NCI-H446 treated with DMSO at 0.1 percent for 48 hours (cell line): ENCODE measurements around the gene CELF2.

ENCODE experiments used
- DNase-seq: peaks from one replicate; lab custom pipeline; 2025; lab: John Stamatoyannopoulos, UW

Gene CELF2

GRCh38 chr10:11274452-11274851 is 256.8 kb downstream of the CELF2 start:
- DNase-seq: no peak

GRCh38 chr10:11275651-11276050 is 258.0 kb downstream of the CELF2 start:
- DNase-seq: no peak

GRCh38 chr10:11276449-11276990 is 258.8 kb downstream of the CELF2 start:
- no peak for DNase-seq

DNA sequence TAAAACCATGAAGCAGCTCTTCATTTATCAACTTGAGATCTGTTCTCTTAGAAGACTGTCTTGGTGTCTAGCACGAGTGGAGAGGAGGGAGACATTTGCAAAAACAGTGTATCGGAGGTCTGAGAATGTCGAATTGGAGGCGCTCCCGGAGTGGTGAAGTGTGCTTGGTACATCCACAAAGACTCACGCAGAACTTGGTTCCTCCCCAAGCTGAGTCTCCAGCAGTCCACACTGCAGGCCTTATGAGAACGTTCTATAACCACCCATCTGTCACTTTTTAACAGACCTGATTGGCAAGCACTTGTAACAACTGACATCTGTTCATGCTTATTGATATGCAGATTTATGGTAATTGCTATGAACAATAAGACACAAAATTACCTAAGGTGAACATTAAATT is 261.6 kb downstream of the CELF2 start:
- DNase-seq: peak; percentile 15

DNA sequence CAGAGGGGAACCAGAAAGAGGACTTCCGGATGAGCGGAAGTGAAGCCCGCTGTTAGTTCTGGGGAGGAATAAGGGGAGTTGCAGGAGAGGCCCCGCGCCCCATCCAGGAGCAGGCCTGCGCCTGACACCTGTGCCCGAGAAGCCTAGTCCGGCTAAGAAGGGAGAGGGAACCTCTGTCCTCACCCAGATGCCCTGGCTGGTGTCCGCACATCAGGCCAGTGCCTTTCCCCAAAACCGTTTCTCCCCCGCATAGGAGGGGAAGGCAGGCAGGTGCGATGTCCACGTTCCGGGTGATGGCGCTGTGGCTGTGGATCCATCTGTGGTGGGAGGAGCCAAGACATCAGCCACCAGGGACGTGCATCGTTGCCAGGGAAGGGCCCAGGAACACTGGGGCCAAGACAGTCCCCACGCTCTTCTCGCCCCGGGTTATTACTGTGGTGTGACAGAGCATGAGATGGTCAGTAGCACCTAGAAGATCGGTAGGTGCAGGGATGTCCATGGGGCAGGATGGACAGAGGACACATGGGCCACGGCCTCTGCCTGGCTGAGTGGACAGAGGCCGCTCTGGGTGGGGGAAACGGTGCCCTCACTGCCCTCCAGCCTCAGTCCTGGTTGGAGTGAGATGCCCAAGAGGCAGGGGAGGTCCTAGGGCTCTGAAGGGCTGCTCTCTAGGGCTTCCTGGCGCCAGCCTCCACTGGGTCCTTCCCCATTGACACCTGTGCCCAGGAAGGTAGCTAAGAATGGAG is 262.7 kb downstream of the CELF2 start:
- no peak for DNase-seq

DNA sequence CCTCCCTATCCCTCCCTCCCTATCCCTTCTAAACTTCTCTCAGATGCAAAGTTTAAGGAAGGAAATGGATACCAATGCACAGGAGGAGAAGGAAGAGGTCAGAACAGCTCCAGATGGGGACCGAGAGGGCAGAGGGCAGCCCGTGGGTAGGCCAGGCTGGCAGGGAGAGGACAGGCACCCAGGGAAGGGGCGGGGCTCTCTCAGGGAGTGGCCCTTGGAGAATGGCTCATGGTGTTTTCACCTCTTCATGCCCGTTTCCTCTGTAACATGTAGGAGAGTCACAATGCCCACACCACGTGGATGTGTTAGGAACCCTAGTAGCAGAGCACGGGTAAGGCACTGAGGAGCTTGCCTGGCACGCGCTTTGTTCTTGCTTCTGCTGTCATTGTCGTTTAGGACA is 264.5 kb downstream of the CELF2 start:
- no peak for DNase-seq

DNA sequence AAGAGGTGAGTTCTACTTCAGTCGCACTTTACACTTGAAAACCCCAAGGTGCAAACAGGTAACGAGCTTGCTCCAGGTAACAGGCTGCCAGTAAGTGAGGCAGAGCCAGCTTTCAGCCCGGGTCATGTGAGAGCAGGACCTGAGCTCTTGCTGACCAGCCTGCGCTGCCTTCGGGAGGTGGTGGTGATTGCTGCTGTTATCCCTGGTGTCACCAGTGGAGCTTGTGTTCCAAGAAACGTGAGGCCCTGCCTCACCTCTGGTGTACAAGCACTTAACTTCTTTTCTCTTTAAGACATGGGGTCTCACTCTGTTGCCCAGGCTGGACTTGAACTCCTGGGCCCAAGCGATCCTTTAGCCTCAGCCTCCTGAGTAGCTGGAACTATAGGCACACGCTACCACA is 265.0 kb downstream of the CELF2 start:
- no peak for DNase-seq

DNA sequence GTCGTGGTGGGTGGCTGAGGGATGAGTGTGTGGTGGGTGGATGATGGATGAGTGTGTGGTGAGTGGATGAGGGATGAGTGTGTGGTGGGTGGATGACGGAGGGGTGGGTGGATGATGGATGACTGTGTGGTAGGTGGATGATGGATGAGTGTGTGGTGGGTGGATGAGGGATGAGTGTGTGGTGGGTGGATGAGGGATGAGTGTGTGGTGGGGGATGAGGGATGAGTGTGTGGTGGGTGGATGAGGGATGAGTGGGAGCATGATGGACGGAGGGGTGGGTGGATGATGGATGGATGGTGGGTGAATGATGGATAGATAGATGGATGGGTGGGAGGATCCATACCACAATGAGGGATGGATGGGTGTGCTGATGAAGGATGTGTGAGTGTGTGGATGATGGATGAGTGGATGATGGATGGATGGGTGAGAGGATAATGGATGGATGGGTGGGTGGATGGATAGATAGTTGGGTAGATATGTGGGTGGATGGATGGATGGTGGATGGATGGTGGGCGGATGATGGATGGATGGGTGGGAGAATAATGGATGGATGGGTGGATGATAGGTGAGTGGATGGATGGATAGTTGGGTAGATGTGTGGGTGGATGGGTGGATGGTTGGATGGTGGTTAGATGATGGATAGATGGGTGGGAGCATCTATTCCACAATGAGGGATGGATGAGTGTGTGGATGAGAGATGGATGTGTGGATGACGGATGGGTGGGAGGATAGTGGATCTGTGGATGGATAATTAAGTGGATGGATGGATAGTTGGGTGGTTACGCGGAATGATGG is 266.8 kb downstream of the CELF2 start:
- DNase-seq: no peak

DNA sequence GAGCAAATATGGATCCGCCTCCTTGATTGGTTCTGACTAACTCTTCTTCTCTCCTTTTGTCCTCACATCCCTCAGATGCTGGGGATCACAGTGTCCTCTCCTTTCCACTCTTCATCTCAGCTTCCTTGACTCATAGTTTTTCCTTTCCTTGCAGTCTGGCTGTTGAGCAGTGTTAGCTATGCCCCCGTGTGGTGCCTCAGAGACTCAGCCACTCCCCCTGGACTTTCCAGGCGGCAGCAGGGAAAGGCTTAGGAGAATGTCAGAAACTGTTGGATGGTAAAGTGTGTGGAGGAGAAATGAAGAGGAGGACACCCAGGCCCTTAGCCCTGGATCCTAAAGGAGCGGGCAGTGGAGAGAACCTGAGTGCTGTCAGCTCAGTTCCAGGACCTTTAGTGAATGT is 267.5 kb downstream of the CELF2 start:
- no peak for DNase-seq

DNA sequence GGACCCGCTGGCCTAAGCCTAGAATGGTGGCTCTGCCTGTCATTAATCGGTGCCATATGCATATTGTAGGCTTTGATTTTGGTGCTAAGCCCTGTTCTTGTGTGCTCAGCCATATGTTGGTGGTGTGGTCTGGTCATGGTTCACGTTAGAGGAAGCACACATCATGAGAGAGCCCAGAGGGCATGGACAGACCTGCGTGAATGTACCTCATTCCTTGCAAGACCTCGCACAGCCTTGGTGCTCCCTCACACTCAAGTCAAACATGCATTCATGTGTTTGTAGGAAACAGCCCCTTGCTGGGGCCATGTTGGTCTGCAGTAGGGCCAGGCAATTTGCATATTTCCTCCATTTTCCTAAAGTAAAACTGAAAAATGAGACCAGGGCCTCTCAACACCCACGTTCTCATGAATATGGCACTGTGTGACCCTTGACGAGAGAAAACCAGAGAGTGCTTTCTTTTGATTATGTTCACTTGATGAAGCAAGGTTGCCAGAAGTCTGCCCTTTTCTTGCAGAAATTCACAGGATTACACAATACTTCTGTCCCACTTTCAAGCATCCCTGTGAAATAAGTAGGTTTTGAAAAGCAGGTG is 268.7 kb downstream of the CELF2 start:
- no peak for DNase-seq

DNA sequence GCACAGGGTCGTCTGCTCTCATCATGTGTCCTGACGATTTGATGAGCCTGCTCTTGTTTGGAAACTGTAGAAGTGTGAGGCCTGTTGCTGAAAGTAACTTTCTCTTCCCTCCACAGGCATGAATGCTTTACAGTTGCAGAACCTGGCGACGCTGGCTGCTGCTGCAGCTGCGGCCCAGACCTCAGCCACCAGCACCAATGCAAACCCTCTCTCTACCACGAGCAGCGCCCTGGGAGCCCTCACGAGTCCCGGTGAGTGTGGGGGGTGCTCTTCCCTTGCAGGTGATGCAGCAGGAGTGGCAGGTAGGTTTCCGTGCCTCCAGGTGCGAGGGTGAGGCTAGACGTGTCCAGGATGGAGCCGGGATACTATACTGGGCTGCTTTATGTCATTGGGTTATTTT is 270.6 kb downstream of the CELF2 start:
- DNase-seq: no peak

- no peak for DNase-seq
These were observed 272.7 kb downstream of the CELF2 start for GRCh38 chr10:11290156-11290890.

DNA sequence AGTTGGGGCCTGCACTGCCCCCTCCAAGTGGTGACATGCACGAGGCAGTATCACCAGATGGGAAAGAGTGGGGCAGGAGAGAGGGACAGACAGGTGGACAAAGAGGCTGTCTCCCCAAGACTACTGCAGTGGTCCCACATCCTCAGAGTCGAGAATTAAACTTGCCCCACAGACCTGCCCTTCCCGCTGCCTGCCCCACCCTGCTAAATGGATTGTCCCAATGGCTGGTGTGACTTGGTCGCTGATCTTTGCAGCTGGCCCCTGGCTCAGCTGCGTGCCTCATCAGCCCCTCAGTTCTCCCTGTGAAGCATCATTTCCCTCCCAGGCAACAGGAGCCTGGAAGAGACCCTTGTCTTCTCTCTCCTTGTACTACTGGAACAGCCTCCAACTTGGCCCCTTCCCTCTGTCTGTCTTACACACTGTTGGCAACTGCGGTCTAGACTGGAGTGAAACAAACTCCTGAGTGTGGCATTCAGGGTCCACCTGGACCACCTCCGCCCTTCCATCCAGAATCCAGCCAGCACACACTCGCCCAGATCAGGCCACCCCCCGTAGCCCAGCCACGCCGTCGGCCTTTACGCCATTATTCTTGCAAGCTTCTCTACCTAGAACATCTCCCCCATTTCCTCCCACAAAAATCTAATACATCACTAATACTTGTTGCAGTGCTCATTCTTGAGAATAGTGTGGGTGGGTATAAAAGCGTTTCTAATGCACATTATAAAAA is 275.1 kb downstream of the CELF2 start:
- DNase-seq: no peak

- DNase-seq: no peak
These were observed 275.7 kb downstream of the CELF2 start for GRCh38 chr10:11293332-11293731.

GRCh38 chr10:11294831-11295450 is 277.3 kb downstream of the CELF2 start:
- DNase-seq: no peak

- no peak for DNase-seq
These were observed 277.8 kb downstream of the CELF2 start for GRCh38 chr10:11295492-11295891.

- DNase-seq: no peak
These were observed 279.5 kb downstream of the CELF2 start for GRCh38 chr10:11297136-11297535.

DNA sequence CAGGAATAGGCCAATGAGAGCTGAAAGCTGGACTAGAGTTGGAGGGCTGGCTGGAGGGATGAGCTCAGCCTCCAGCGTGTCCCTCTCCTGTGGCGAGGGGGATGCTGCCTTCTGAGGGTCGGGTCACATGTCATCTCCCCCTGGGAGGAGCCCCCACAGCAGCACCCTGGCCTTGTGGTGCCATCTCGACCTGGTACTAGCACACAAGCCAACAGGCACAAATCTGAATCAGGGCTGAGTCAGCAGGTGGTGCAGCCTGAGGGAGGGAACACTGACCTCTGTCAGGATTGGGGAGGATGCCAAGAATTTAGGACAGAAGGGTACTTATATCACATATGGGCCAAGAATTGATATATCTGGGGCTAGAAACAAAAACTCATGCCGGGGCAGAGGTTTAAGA is 280.4 kb downstream of the CELF2 start:
- DNase-seq: no peak

- DNase-seq: no peak
These were observed 281.5 kb downstream of the CELF2 start for GRCh38 chr10:11299125-11299524.

GRCh38 chr10:11300026-11300425 is 282.4 kb downstream of the CELF2 start:
- DNase-seq: no peak

DNA sequence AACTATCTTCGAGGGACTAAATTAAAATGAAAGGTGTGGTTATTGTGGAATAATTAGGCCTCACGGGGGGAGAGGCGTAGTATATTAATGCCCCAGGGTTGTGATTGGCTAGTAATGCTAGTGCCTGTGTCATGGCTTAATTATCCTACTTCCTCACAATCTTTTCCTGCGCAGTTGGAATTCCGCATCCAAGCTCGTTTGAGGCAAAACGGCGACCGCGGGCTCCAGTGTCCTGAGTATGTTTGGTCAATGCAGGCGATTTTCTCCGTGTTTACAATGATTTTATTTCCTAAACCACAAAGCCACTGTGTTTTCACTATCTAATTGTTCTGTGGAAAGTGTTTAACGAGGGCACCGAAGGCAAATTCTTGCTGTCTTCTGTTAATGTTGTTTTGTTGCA is 282.9 kb downstream of the CELF2 start:
- no peak for DNase-seq
